AG04450 (cell line): ENCODE measurements around the gene C1QL2. TPM values are rescaled to one million over a fixed set of nuclear protein-coding genes. Genes with fewer than 3 reads are reported as not detected.

Experiments
- CTCF ChIA-PET: fragments of 300-600, 350-600 bp; formaldehyde crosslinking; extraction: SDS; loops from one replicate; lab custom pipeline; 2022; ENCODE audit warnings: antibody characterized with exemption, inconsistent platforms; lab: Charles Lee
- POLR2A ChIA-PET: fragments of 350-600 bp; formaldehyde crosslinking; extraction: SDS; loops from one replicate; lab custom pipeline; 2021; ENCODE audit warnings: antibody characterized with exemption, inconsistent platforms; lab: Yijun Ruan, JAX
- DNase-seq: peaks from one replicate; pipeline ENCODE4 v3.0.0-alpha.2; 2011; ENCODE audit warnings: low read depth, low spot score
- H3K27ac ChIP-seq: one replicate; pipeline ENCODE4 v1.5.1; 2012; ENCODE audit warnings: low read depth, low read length, control low read depth
- H3K27me3 ChIP-seq: one replicate; pipeline ENCODE4 v1.6.0; 2012; ENCODE audit warnings: low read length; ENCODE audit not compliant: control insufficient read depth, insufficient read depth
- H3K4me3 ChIP-seq: 2 replicates; pipeline ENCODE4 v1.5.1; 2011; ENCODE audit warnings: mild to moderate bottlenecking, low read depth, low read length, control low read depth
- H3K9me3 ChIP-seq: 2 replicates; pipeline ENCODE4 v1.5.1; 2012; ENCODE audit warnings: low read length; ENCODE audit not compliant: control insufficient read depth, insufficient read depth
- polyA plus RNA-seq: library from polyadenylated mRNA; depleted of rRNA; stranded (reverse); fragments of >200 nt; gene quantifications from 2 replicates; pipeline ENCODE4 v1.2.3, GENCODE V29; 2011
- TF ChIP-seq, protein P1 (sequence below): IDR thresholded peaks from 2 replicates; pipeline ENCODE4 v1.5.1; 2011; ENCODE audit warnings: low read depth, low read length, control low read depth, inconsistent platforms

Gene C1QL2
- polyA plus RNA-seq, 1 experiment: not detected

DNA sequence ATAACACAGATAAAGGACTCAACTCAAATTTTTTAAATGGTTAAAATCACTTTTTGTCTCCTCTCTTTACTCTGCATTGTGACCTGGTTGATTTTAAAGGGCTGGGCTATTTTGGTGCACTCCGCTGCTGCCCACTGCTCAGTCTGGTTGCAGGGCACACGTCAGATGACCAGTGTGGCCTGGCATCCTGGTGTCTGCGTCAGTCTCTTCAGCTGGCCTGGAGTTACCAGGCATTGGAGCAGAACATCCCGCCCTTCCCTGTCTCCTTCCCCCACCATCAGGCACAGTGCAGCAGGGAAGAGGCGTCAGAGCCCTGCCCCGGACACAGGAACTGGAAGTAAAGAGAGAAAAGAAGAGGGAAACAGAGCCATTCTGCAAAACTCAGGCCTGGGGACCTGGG lies 8.9 kb downstream of the C1QL2 start:
- Histone ChIP-seq H3K27me3 (peaks cover 17% of the 10 kb centered on the region), H3K9me3 (no peaks in the 10 kb centered on the region), H3K27ac (no peak overlapping the region), H3K4me3 (no peak overlapping the region)
- TF ChIP-seq, protein P1, sequence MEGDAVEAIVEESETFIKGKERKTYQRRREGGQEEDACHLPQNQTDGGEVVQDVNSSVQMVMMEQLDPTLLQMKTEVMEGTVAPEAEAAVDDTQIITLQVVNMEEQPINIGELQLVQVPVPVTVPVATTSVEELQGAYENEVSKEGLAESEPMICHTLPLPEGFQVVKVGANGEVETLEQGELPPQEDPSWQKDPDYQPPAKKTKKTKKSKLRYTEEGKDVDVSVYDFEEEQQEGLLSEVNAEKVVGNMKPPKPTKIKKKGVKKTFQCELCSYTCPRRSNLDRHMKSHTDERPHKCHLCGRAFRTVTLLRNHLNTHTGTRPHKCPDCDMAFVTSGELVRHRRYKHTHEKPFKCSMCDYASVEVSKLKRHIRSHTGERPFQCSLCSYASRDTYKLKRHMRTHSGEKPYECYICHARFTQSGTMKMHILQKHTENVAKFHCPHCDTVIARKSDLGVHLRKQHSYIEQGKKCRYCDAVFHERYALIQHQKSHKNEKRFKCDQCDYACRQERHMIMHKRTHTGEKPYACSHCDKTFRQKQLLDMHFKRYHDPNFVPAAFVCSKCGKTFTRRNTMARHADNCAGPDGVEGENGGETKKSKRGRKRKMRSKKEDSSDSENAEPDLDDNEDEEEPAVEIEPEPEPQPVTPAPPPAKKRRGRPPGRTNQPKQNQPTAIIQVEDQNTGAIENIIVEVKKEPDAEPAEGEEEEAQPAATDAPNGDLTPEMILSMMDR: no peak
- DNase-seq: no peak
- ChIA-PET POLR2A (no interaction called here), CTCF (no interaction called here)

DNA sequence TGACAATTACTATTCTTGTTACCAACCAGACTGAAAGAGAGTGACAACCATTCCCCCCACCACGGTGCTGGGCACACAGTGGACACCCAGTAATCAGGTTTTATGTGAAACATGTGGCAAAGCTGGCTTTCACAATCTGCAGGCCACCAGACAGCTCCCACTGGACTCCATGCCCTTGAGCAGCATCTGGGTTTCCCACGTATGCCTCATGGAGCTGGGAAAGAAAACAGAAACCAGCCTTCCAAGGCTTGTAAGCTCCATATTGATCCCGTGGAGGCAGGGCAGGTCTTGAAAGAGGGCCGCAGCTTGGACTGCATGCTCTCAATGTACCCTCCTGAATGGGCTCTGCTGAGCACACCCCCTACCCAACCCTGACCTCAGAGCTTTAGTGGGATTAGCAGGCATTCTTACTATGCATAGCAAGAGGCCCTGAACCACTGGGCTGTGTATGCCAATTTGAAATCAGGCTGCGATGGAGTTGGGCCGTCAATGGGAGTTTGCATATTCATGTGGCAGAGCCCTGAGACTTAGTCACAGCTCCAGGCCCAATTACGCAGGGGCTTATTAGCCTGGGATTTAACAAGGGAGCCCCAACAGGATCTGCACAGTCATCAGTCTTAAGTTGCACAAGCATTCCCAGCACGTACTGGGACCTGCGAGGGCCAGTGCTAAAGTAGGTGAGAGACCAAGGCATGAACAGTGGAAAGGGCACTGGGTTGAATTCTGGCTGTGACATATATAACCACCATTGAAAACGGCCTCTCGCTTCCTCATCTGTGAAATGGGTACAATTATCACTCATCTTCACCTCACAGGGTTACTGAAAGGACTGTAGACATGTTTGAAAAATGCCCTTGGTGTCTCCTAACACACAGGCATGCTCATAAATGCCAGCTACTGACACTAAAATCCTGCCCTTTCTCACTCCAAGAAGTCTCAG lies 10.5 kb downstream of the C1QL2 start:
- ChIA-PET CTCF (no interaction called here), POLR2A (no interaction called here)
- Histone ChIP-seq H3K4me3 (no peak overlapping the region), H3K27me3 (peaks cover 4% of the 10 kb centered on the region), H3K9me3 (no peaks in the 10 kb centered on the region), H3K27ac (no peak overlapping the region)
- no peak for DNase-seq
- TF ChIP-seq, protein P1: no peak

DNA sequence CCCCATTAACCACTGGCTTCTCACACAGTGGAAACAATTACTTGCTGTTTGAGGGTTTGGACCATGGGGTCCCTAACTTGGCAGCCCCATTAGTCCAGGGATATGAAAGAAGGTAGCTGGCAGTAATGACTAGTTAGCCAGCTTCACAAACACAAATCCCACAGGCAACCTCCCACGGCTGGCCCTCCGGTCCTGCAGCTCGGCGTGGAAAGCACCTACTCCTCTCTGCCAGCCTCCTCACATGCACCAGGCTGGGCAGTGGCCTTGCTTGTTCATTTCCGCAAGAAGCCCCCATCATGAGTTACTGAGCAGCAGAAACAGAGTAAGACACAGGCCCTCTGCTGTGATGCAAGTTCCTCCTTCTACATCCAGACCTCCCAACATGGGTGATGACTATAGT lies 13.7 kb downstream of the C1QL2 start:
- H3K27me3 ChIP-seq: peaks cover 4% of the 10 kb centered on the region

GRCh38 chr2:119142824-119143223 lies 15.7 kb downstream of the C1QL2 start:
- ChIA-PET POLR2A (no interaction called here), CTCF (no interaction called here)
- TF ChIP-seq, protein P1: no peak
- H3K27me3 ChIP-seq: peaks cover 4% of the 10 kb centered on the region
- no peak overlapping the region for H3K4me3 ChIP-seq
- H3K9me3 ChIP-seq: no peaks in the 10 kb centered on the region
- DNase-seq: no peak
- H3K27ac ChIP-seq: no peak overlapping the region

More for the DNA sequence above, 13.7 kb downstream of the C1QL2 start:
- DNase-seq: no peak
- Histone ChIP-seq H3K4me3 (no peak overlapping the region), H3K27ac (no peak overlapping the region), H3K9me3 (no peaks in the 10 kb centered on the region)
- TF ChIP-seq, protein P1: no peak
- ChIA-PET POLR2A (no interaction called here), CTCF (interaction anchor here (0.6 kb wide), 1 partner anchor 164 kb away, joined by 3 read pairs; no protein-coding TSS in a partner anchor)

- ChIA-PET POLR2A (no interaction called here), CTCF (no interaction called here)
- no peak for DNase-seq
- no peaks in the 10 kb centered on the region; the same call in 1 of the 2 replicates for H3K9me3 ChIP-seq
- no peak overlapping the region for H3K4me3 ChIP-seq
- no peaks in the 10 kb centered on the region for H3K27me3 ChIP-seq
- H3K27ac ChIP-seq: no peak overlapping the region
- TF ChIP-seq, protein P1: no peak
These were observed 21.0 kb downstream of the C1QL2 start for GRCh38 chr2:119137502-119137901.
